Breast epithelium (tissue), 3 donors: ENCODE data around the gene OMA1.

Source experiments
- POLR2A ChIP-seq: fragments of 450-650 bp; IDR thresholded peaks from one replicate; pipeline ENCODE4 v1.6.1; 2016; ENCODE audit warnings: antibody characterized with exemption, mild to moderate bottlenecking, moderate library complexity
- TF ChIP-seq, protein P1 (sequence below), 3 donors: fragments of 450-650 bp; IDR thresholded peaks; one replicate each; pipeline ENCODE4 v1.5.1; 2016 to 2017; ENCODE audit warnings: antibody characterized with exemption in 3 of 3, mild to moderate bottlenecking in 3 of 3, moderate library complexity in 3 of 3

DNA sequence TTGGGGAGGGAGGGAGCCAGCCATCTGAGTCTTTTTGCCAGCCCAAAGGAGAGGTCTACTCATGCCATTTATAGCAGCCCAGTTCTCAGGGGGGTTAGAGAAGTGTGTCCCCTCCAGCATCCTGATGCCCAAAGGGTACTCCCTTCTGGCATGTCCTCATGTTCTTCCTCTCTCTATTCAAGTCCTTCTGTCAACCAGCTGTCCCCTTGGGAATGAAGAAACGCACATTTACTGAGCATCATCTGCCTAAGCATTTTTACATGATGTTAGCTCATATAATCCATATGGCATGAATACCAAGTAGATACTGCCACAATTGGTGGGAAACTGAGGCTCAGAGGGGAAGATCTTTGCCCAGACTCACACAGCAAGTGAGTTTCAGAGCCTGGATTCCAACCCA lies 45.3 kb upstream of the OMA1 start:
- TF ChIP-seq, protein P1, sequence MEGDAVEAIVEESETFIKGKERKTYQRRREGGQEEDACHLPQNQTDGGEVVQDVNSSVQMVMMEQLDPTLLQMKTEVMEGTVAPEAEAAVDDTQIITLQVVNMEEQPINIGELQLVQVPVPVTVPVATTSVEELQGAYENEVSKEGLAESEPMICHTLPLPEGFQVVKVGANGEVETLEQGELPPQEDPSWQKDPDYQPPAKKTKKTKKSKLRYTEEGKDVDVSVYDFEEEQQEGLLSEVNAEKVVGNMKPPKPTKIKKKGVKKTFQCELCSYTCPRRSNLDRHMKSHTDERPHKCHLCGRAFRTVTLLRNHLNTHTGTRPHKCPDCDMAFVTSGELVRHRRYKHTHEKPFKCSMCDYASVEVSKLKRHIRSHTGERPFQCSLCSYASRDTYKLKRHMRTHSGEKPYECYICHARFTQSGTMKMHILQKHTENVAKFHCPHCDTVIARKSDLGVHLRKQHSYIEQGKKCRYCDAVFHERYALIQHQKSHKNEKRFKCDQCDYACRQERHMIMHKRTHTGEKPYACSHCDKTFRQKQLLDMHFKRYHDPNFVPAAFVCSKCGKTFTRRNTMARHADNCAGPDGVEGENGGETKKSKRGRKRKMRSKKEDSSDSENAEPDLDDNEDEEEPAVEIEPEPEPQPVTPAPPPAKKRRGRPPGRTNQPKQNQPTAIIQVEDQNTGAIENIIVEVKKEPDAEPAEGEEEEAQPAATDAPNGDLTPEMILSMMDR (IDR thresholded peaks at IDR 0.05): no peak
- TF ChIP-seq POLR2A: no peak
